Central memory CD8-positive, alpha-beta T cell (primary cell): ENCODE data around the gene XAGE5.
"Not testable (repeated sequence)": the region's sequence is repeated elsewhere in the genome, so short reads cannot be mapped to it uniquely, and the experiment has no call there.

ENCODE experiments used
- ATAC-seq: fragments of 150-1000 bp; cut with Tn5 transposase; replicated peaks from 2 replicates; pipeline ENCODE4 v1.10.0; 2022; ENCODE audit warnings: mild to moderate bottlenecking, moderate FRiP score, moderate number of reproducible peaks; ENCODE audit not compliant: poor library complexity, severe bottlenecking; ENCODE audit errors: extremely low read depth
- DNase-seq, 2 donors: peaks; one replicate each; pipeline ENCODE4 v3.0.0; 2021; ENCODE audit warnings: low spot score in 2 of 2
- H3K27ac Mint-ChIP-seq: one replicate; pipeline ENCODE4 v1.8.0; 2022; ENCODE audit warnings: low read depth, mild to moderate bottlenecking, moderate library complexity, mixed read lengths
- H3K27me3 Mint-ChIP-seq: one replicate; pipeline ENCODE4 v1.8.0; 2022; ENCODE audit warnings: mixed read lengths
- H3K36me3 Mint-ChIP-seq: one replicate; pipeline ENCODE4 v1.8.0; 2022; ENCODE audit warnings: mild to moderate bottlenecking, moderate library complexity, mixed read lengths; ENCODE audit not compliant: insufficient read depth
- H3K4me1 Mint-ChIP-seq: one replicate; pipeline ENCODE4 v1.8.0; 2022; ENCODE audit warnings: mixed read lengths
- H3K4me3 Mint-ChIP-seq: one replicate; pipeline ENCODE4 v1.8.0; 2022; ENCODE audit warnings: mild to moderate bottlenecking, moderate library complexity, mixed read lengths
- H3K9me3 Mint-ChIP-seq: one replicate; pipeline ENCODE4 v1.8.0; 2022; ENCODE audit warnings: mixed read lengths

XAGE5 gene

GRCh38 chrX:52811065-52811625 lies at the start of gene XAGE5:
Gene XAGE5, plus strand, starts transcription at chrX:52811287. Its CDS starts 1,280 bp downstream, at chrX:52812567.
- Mint-ChIP-seq H3K4me1 (no peaks in the 10 kb centered on the region), H3K36me3 (no peaks in the 10 kb centered on the region), H3K9me3 (no peaks in the 10 kb centered on the region), H3K27me3 (no peaks in the 10 kb centered on the region), H3K4me3 (no peak within 1 kb of the TSS), H3K27ac (no peak within 1 kb of the TSS)
- ATAC-seq: no peak
- DNase-seq: no peak

GRCh38 chrX:52765983-52766382 lies 45.1 kb upstream of the XAGE5 start:
- H3K4me1 Mint-ChIP-seq, H3K4me3 Mint-ChIP-seq, H3K27ac Mint-ChIP-seq, H3K36me3 Mint-ChIP-seq, H3K27me3 Mint-ChIP-seq, DNase-seq, ATAC-seq, H3K9me3 Mint-ChIP-seq: not testable (repeated sequence)

- H3K27ac Mint-ChIP-seq, H3K4me1 Mint-ChIP-seq, DNase-seq, H3K27me3 Mint-ChIP-seq, H3K9me3 Mint-ChIP-seq, H3K36me3 Mint-ChIP-seq, H3K4me3 Mint-ChIP-seq, ATAC-seq: not testable (repeated sequence)
Measured at GRCh38 chrX:52773504-52773903, 37.6 kb upstream of the XAGE5 start.

GRCh38 chrX:52797327-52797726 lies 13.8 kb upstream of the XAGE5 start, which contains the start of gene SPANXN5:
Gene SPANXN5, minus strand, starts transcription at chrX:52797427. Its CDS starts 79 bp downstream, at chrX:52797348.
- not testable (repeated sequence) for DNase-seq, H3K4me1 Mint-ChIP-seq, H3K36me3 Mint-ChIP-seq, ATAC-seq, H3K27ac Mint-ChIP-seq, H3K4me3 Mint-ChIP-seq, H3K9me3 Mint-ChIP-seq
- peaks cover 14% of the 10 kb centered on the region for H3K27me3 Mint-ChIP-seq

GRCh38 chrX:52804876-52805275 lies 6.2 kb upstream of the XAGE5 start:
- not testable (repeated sequence) for H3K4me3 Mint-ChIP-seq, H3K27ac Mint-ChIP-seq, DNase-seq, H3K4me1 Mint-ChIP-seq, H3K27me3 Mint-ChIP-seq, ATAC-seq, H3K9me3 Mint-ChIP-seq, H3K36me3 Mint-ChIP-seq

- DNase-seq (no peak), ATAC-seq (no peak)
- H3K9me3 Mint-ChIP-seq: no peaks in the 10 kb centered on the region
- no peaks in the 10 kb centered on the region for H3K4me1 Mint-ChIP-seq
- no peak overlapping the region for H3K27ac Mint-ChIP-seq
- peaks cover 10% of the 10 kb centered on the region for H3K27me3 Mint-ChIP-seq
- no peaks in the 10 kb centered on the region for H3K36me3 Mint-ChIP-seq
- no peak overlapping the region for H3K4me3 Mint-ChIP-seq
Measured at GRCh38 chrX:52819788-52820187, 8.7 kb downstream of the XAGE5 start.

- H3K9me3 Mint-ChIP-seq: no peaks in the 10 kb centered on the region
- no peak for ATAC-seq
- peaks cover 10% of the 10 kb centered on the region for H3K27me3 Mint-ChIP-seq
- no peaks in the 10 kb centered on the region for H3K4me1 Mint-ChIP-seq
- H3K36me3 Mint-ChIP-seq: no peaks in the 10 kb centered on the region
- no peak overlapping the region for H3K27ac Mint-ChIP-seq
- DNase-seq: no peak
- no peak overlapping the region for H3K4me3 Mint-ChIP-seq
Measured at GRCh38 chrX:52821079-52821760, 10.1 kb downstream of the XAGE5 start.

GRCh38 chrX:52824608-52825007 lies 13.5 kb downstream of the XAGE5 start:
- DNase-seq (no peak), ATAC-seq (no peak)
- no peaks in the 10 kb centered on the region for H3K36me3 Mint-ChIP-seq
- H3K27ac Mint-ChIP-seq: no peak overlapping the region
- H3K4me1 Mint-ChIP-seq: no peaks in the 10 kb centered on the region
- no peak overlapping the region for H3K4me3 Mint-ChIP-seq
- H3K27me3 Mint-ChIP-seq: no peaks in the 10 kb centered on the region
- H3K9me3 Mint-ChIP-seq: no peaks in the 10 kb centered on the region

DNA sequence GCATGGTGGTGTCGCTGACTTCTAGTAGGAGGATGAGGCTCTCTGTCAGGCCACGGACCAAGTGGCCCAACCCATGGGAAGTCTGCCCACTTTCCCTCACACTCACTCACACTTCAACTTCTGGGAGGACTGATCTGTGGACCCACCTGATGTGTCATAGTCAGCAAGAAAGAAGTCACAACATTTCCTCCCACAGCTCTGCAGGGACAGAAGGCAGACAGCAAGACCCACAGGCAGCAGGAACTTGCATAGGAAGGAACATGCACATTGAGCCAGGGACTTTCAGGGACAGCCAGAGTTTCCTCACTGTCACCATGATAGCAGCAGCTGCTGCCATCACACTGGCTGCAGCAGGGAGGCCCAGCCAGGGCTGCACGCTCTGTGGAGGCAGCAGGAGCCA lies 19.5 kb downstream of the XAGE5 start:
- ATAC-seq: no peak
- Mint-ChIP-seq H3K4me3 (no peak overlapping the region), H3K9me3 (no peaks in the 10 kb centered on the region), H3K27ac (no peak overlapping the region), H3K36me3 (no peaks in the 10 kb centered on the region), H3K4me1 (no peaks in the 10 kb centered on the region), H3K27me3 (peaks cover 9% of the 10 kb centered on the region)
- DNase-seq: no peak

DNA sequence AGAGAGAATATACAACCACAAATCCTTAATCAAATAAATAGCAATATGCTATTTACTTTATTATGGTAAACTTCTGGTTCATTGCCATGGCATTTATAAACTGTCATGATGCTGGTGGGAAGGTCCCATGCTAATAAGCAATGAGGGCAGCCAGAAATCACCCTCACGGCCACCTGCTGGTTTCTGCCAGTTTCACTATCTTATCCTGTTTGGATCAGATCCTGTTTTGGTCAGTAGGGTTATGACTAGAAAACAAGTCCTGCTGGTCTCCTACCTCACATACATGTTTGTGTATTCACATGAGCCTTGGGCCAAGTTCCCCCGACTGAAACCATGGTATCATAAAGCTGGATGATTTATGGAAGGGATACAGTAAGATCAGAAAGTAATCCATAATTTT lies 28.1 kb downstream of the XAGE5 start:
- Mint-ChIP-seq H3K27ac (no peak overlapping the region), H3K27me3 (no peaks in the 10 kb centered on the region), H3K36me3 (no peaks in the 10 kb centered on the region), H3K4me3 (no peak overlapping the region), H3K4me1 (no peaks in the 10 kb centered on the region), H3K9me3 (no peaks in the 10 kb centered on the region)
- DNase-seq (no peak), ATAC-seq (no peak)

- not testable (repeated sequence) for H3K36me3 Mint-ChIP-seq, DNase-seq, ATAC-seq, H3K9me3 Mint-ChIP-seq, H3K4me1 Mint-ChIP-seq, H3K27ac Mint-ChIP-seq, H3K4me3 Mint-ChIP-seq
- H3K27me3 Mint-ChIP-seq: peaks cover 27% of the 10 kb centered on the region
Measured at GRCh38 chrX:52843619-52844018, 32.5 kb downstream of the XAGE5 start.

DNA sequence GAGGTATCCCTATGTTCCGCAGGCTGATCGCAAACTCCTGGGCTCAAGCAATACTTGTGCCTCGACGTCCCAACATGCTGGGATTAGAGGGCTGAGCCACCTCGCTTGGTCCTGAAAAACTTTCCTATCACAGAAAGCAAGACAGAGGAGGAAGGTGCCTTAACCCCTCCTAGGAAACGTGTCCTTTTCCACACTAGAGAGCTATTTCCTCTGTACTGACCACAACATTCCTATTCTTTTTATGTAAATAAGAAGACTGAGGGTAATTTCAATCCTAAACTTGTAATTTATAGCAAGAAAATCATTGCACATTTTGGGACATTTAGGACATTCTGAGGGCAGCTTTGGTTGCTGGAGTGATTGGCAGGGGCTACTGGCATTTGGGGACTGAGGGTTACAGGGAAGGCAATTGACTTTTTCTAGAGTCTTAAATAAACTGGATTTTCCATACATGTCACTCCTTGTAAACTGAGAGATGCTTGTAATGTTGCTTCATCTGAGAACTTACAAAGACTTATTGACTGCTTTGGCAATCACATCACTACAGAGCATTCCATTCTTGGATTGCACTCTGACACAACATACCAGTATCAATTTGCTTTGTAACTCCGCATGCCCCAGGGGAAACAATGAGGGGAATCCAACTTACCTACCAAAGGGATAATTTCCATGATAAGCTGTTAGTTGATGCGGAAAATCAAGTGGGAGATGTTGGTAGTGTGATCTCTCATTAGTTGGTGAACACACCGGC lies 41.2 kb downstream of the XAGE5 start:
- Mint-ChIP-seq H3K27ac (no peak overlapping the region), H3K36me3 (no peaks in the 10 kb centered on the region), H3K4me1 (no peaks in the 10 kb centered on the region), H3K27me3 (peaks cover 40% of the 10 kb centered on the region), H3K4me3 (no peak overlapping the region), H3K9me3 (no peaks in the 10 kb centered on the region)
- ATAC-seq (no peak), DNase-seq (no peak)

GRCh38 chrX:52856991-52857525 lies 46.0 kb downstream of the XAGE5 start:
- not testable (repeated sequence) for H3K4me3 Mint-ChIP-seq, H3K4me1 Mint-ChIP-seq, DNase-seq, H3K27ac Mint-ChIP-seq, ATAC-seq, H3K9me3 Mint-ChIP-seq, H3K36me3 Mint-ChIP-seq
- H3K27me3 Mint-ChIP-seq: peaks cover 17% of the 10 kb centered on the region
